ENCODE data around the gene ZNRF2.
"Not testable (repeated sequence)": the region's sequence is repeated elsewhere in the genome, so short reads cannot be mapped to it uniquely, and the experiment has no call there.

The ZNRF2 gene

DNA sequence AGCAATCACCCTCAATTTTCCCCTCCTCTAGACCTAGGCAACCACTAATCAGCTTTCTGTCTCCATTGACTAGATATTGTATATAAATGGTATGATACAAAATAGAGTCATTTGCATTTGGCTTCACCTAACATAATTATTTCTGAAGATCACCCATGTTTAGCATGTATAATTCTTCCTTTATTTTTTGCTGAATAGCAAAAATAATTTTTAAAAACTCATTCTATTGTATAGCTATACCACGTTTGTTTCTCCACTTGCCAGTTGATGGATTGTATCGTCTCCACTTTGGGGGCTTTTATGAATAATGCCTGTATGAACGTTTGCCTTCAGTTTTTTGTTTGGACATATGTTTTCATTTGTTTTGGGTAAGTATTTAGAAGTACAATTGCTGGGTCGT is 95.3 kb downstream of the ZNRF2 start:
- Histone ChIP-seq H3F3A (ENCODE audit: insufficient read depth) (no peaks in the 10 kb centered on the region), H3K79me2 (ENCODE audit: insufficient read depth, low read length) (no peaks in the 10 kb centered on the region), H3K4me2 (ENCODE audit: low read depth, low read length, poor library complexity, severe bottlenecking) (no peak overlapping the region), H3K4me3 (ENCODE audit: insufficient read depth, low read length, poor library complexity, severe bottlenecking) (no peak overlapping the region), H3K27me3 (ENCODE audit: low read length) (no peaks in the 10 kb centered on the region), H3K9me3 (ENCODE audit: insufficient read depth, low read length) (no peaks in the 10 kb centered on the region), H3K36me3 (ENCODE audit: low read length) (no peaks in the 10 kb centered on the region), H3K27ac (ENCODE audit: low read depth, low read length) (no peak overlapping the region), H2AFZ (ENCODE audit: low read depth, low read length, severe bottlenecking) (no peak overlapping the region), H3K9me2 (replicated peaks; ENCODE audit: insufficient read depth, low read length) (no peaks in the 10 kb centered on the region), H3K9ac (ENCODE audit: low read length) (no peak overlapping the region), H4K20me1 (ENCODE audit: low read depth, low read length) (no peaks in the 10 kb centered on the region)
- TF ChIP-seq, protein P1, sequence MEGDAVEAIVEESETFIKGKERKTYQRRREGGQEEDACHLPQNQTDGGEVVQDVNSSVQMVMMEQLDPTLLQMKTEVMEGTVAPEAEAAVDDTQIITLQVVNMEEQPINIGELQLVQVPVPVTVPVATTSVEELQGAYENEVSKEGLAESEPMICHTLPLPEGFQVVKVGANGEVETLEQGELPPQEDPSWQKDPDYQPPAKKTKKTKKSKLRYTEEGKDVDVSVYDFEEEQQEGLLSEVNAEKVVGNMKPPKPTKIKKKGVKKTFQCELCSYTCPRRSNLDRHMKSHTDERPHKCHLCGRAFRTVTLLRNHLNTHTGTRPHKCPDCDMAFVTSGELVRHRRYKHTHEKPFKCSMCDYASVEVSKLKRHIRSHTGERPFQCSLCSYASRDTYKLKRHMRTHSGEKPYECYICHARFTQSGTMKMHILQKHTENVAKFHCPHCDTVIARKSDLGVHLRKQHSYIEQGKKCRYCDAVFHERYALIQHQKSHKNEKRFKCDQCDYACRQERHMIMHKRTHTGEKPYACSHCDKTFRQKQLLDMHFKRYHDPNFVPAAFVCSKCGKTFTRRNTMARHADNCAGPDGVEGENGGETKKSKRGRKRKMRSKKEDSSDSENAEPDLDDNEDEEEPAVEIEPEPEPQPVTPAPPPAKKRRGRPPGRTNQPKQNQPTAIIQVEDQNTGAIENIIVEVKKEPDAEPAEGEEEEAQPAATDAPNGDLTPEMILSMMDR (IDR thresholded peaks at IDR 0.05; ENCODE audit: insufficient read depth, low read length, poor library complexity, severe bottlenecking): no peak
- no peak for TF ChIP-seq EZH2phosphoT487 (conservative IDR thresholded peaks at IDR 0.05; ENCODE audit: low read length)

DNA sequence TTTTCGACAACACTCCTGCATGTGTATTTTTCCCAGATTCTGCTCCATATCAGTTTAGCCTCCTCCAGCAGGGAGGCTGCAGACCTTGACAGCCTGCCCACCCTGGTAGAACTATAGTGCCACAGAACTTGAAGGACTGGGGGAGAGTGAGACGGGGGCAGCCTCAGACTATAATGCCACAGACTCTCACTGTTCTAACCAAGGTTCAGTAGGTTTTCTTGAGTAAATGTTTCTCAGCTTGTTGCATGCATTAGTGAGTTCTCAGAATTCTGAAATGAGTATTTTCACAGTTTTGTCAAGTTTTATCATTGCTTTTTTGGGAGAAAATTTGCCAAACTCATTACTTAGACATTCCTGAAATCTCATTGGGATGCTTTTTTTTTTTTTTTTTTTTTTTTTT is 95.9 kb downstream of the ZNRF2 start:
- Histone ChIP-seq H3K27me3 (ENCODE audit: low read length) (no peaks in the 10 kb centered on the region), H3K9ac (ENCODE audit: low read length) (no peak overlapping the region), H3F3A (ENCODE audit: insufficient read depth) (no peaks in the 10 kb centered on the region), H3K9me3 (ENCODE audit: insufficient read depth, low read length) (no peaks in the 10 kb centered on the region), H3K27ac (ENCODE audit: low read depth, low read length) (no peak overlapping the region), H3K9me2 (replicated peaks; ENCODE audit: insufficient read depth, low read length) (no peaks in the 10 kb centered on the region), H2AFZ (ENCODE audit: low read depth, low read length, severe bottlenecking) (no peak overlapping the region), H3K79me2 (ENCODE audit: insufficient read depth, low read length) (no peaks in the 10 kb centered on the region), H4K20me1 (ENCODE audit: low read depth, low read length) (no peaks in the 10 kb centered on the region), H3K4me2 (ENCODE audit: low read depth, low read length, poor library complexity, severe bottlenecking) (no peak overlapping the region), H3K4me3 (ENCODE audit: insufficient read depth, low read length, poor library complexity, severe bottlenecking) (no peak overlapping the region), H3K36me3 (ENCODE audit: low read length) (no peaks in the 10 kb centered on the region)
- TF ChIP-seq, protein P1 (IDR thresholded peaks at IDR 0.05; ENCODE audit: insufficient read depth, low read length, poor library complexity, severe bottlenecking): no peak
- no peak for TF ChIP-seq EZH2phosphoT487 (conservative IDR thresholded peaks at IDR 0.05; ENCODE audit: low read length)

DNA sequence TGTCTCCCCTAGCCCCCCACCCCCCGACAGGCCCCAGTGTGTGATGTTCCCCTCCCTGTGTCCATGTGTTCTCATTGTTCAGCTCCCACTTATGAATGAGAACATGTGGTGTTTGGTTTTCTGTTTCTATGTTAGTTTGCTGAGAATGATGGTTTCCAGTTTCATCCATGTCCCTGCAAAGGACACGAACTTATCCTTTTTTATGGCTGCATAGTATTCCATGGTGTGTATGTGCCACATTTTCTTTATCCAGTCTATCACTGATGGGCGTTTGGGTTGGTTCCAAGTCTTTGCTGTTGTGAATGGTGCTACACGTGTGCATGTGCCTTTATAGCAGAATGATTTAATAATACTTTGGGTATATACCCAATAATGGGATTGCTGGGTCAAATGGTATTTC is 96.4 kb downstream of the ZNRF2 start:
- not testable (repeated sequence) for H3K9me3 ChIP-seq (ENCODE audit: insufficient read depth, low read length); H3K36me3 ChIP-seq (ENCODE audit: low read length); H3K9me2 ChIP-seq (replicated peaks; ENCODE audit: insufficient read depth, low read length); H3K4me2 ChIP-seq (ENCODE audit: low read depth, low read length, poor library complexity, severe bottlenecking); H2AFZ ChIP-seq (ENCODE audit: low read depth, low read length, severe bottlenecking); H4K20me1 ChIP-seq (ENCODE audit: low read depth, low read length); H3K27ac ChIP-seq (ENCODE audit: low read depth, low read length); H3K9ac ChIP-seq (ENCODE audit: low read length); H3K79me2 ChIP-seq (ENCODE audit: insufficient read depth, low read length); H3K4me3 ChIP-seq (ENCODE audit: insufficient read depth, low read length, poor library complexity, severe bottlenecking); H3K27me3 ChIP-seq (ENCODE audit: low read length); H3F3A ChIP-seq (ENCODE audit: insufficient read depth)

DNA sequence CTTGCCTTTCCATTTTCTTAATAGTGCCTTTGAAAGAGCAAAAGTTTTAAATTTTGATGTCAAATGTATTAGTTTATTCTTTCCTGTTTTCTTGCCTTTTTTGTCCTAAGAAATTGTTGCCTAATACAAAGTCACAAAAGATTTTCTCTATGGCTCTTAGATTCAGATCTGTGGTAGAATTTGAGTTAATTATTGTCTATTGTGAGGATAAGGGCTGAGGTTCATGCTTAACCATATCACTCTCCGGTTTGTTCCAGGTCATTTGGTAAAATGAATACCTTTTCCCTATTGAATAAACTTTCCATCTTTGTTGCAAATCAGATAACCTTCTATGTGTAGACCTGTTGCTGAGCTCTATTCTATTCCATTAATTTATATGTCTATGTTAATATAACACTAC is 98.2 kb downstream of the ZNRF2 start:
- no peak overlapping the region for H3K4me2 ChIP-seq (ENCODE audit: low read depth, low read length, poor library complexity, severe bottlenecking)
- H3K9ac ChIP-seq (ENCODE audit: low read length): no peak overlapping the region
- no peaks in the 10 kb centered on the region for H4K20me1 ChIP-seq (ENCODE audit: low read depth, low read length)
- no peaks in the 10 kb centered on the region for H3K9me3 ChIP-seq (ENCODE audit: insufficient read depth, low read length)
- TF ChIP-seq, protein P1 (IDR thresholded peaks at IDR 0.05; ENCODE audit: insufficient read depth, low read length, poor library complexity, severe bottlenecking): no peak
- TF ChIP-seq EZH2phosphoT487 (conservative IDR thresholded peaks at IDR 0.05; ENCODE audit: low read length): no peak
- H3K27ac ChIP-seq (ENCODE audit: low read depth, low read length): no peak overlapping the region
- H3F3A ChIP-seq (ENCODE audit: insufficient read depth): no peaks in the 10 kb centered on the region
- H3K9me2 ChIP-seq (replicated peaks; ENCODE audit: insufficient read depth, low read length): no peaks in the 10 kb centered on the region
- H3K79me2 ChIP-seq (ENCODE audit: insufficient read depth, low read length): no peaks in the 10 kb centered on the region
- H3K27me3 ChIP-seq (ENCODE audit: low read length): no peaks in the 10 kb centered on the region
- H2AFZ ChIP-seq (ENCODE audit: low read depth, low read length, severe bottlenecking): no peak overlapping the region
- no peak overlapping the region for H3K4me3 ChIP-seq (ENCODE audit: insufficient read depth, low read length, poor library complexity, severe bottlenecking)
- no peaks in the 10 kb centered on the region for H3K36me3 ChIP-seq (ENCODE audit: low read length)

Measured in SU-DHL-6 (cell line).